Thyroid gland (tissue), 4 donors: Measurements from ENCODE around the gene PSMF1. TPM values are rescaled to one million over a fixed set of nuclear protein-coding genes. Genes with fewer than 3 reads are reported as not detected.

Experiments
- DNase-seq, 2 donors: peaks; one replicate each; pipeline ENCODE4 v3.0.0-alpha.2; 2019
- H3K27ac ChIP-seq, 3 donors: fragments of 200-600 bp; sonication (generic); 1 replicate in 2 of 3; 2 replicates in 1 of 3; pipeline ENCODE4 v1.5.1; 2016 to 2019; ENCODE audit warnings: mild to moderate bottlenecking in 1 of 3, moderate library complexity in 1 of 3
- H3K27me3 ChIP-seq: fragments of 200-600 bp; sonication (generic); one replicate; pipeline ENCODE4 v1.5.1; 2019
- H3K36me3 ChIP-seq, 2 donors: fragments of 200-600 bp; sonication (generic); one replicate each; pipeline ENCODE4 v1.5.1; 2016 to 2019
- H3K4me1 ChIP-seq, 2 donors: fragments of 200-600 bp; sonication (generic); one replicate each; pipeline ENCODE4 v1.5.1; 2017 to 2019
- H3K4me3 ChIP-seq, 3 donors: fragments of 200-600 bp; sonication (generic); replicated peaks in 1 of 3; 1 replicate in 2 of 3; 2 replicates in 1 of 3; pipeline ENCODE4 v1.5.1; 2016; ENCODE audit warnings: mild to moderate bottlenecking in 1 of 3
- H3K9me3 ChIP-seq: fragments of 200-600 bp; sonication (generic); one replicate; pipeline ENCODE4 v1.5.1; 2017
- CTCF ChIP-seq, 6 experiments: fragments of 200-600 bp in 3 of 6; fragments of 450-650 bp in 3 of 6; sonication (generic) in 3 of 6; IDR thresholded peaks; one replicate each; pipeline ENCODE4 v1.5.1; 2016 to 2019; ENCODE audit warnings: antibody characterized with exemption in 6 of 6, mild to moderate bottlenecking in 2 of 6, inconsistent platforms in 1 of 6, moderate library complexity in 1 of 6
- POLR2A ChIP-seq, 2 donors: fragments of 450-650 bp; IDR thresholded peaks; one replicate each; pipeline ENCODE4 v1.6.1; 2017; ENCODE audit warnings: antibody characterized with exemption in 2 of 2, mild to moderate bottlenecking in 2 of 2, moderate library complexity in 1 of 2
- WGBS, 2 donors: methylation state at CpG; one replicate each; pipeline ENCODE4 v1.1.5; 2017; 5-methylcytosine and 5-hydroxymethylcytosine counted together
- intact Hi-C: fragments of 100-400 bp; cut with DNase I; formaldehyde crosslinking; loops from one replicate; pipeline ENCODE4 v1.15.1; 2023
- total RNA-seq, 4 donors: library from RNA; depleted of rRNA; stranded (reverse); fragments of >200 nt; gene quantifications; one replicate each; pipeline ENCODE4 v1.2.3, GENCODE V29; 2016

Gene PSMF1
- total RNA-seq, 4 donors from 2014 or later = 74.8 to 189 (median 105) TPM

- Histone ChIP-seq H3K4me3 (no peak overlapping the region), H3K9me3 (no peaks in the 10 kb centered on the region), H3K27me3 (no peaks in the 10 kb centered on the region), H3K36me3 (no peaks in the 10 kb centered on the region), H3K4me1 (no peaks in the 10 kb centered on the region), H3K27ac (no peak overlapping the region)
- DNase-seq = no peak
- intact Hi-C loops = no loop called here
- 75% methylated on average over 1 of the region's 1 CpG; no CpG with 5 or more reads in 1 of the 2 donors for WGBS, 2 donors
- TF ChIP-seq POLR2A (IDR thresholded peaks at IDR 0.05) (no peak), CTCF (IDR thresholded peaks at IDR 0.05) (no peak)
Measured at GRCh38 chr20:1154691-1155090, 36.3 kb downstream of the PSMF1 start.

GRCh38 chr20:1155342-1155741, 36.9 kb downstream of the PSMF1 start:
- no peak for DNase-seq
- peaks cover 0 to 4% of the 10 kb centered on the region in 2 donors for H3K36me3 ChIP-seq
- no peaks in the 10 kb centered on the region for H3K27me3 ChIP-seq
- H3K27ac ChIP-seq = no peak overlapping the region
- intact Hi-C loops = no loop called here
- WGBS, 2 donors = 93 to 100% methylated on average over 3 of the region's 3 CpGs
- H3K4me1 ChIP-seq = no peaks in the 10 kb centered on the region
- no peak overlapping the region for H3K4me3 ChIP-seq
- TF ChIP-seq POLR2A (IDR thresholded peaks at IDR 0.05) = no peak
- no peaks in the 10 kb centered on the region for H3K9me3 ChIP-seq

- WGBS, 2 donors = 95% methylated on average over 7 to 10 of the region's 10 CpGs
- no peak overlapping the region for H3K4me3 ChIP-seq
- H3K9me3 ChIP-seq = no peaks in the 10 kb centered on the region
- H3K27me3 ChIP-seq = no peaks in the 10 kb centered on the region
- H3K36me3 ChIP-seq = peaks cover 31 to 39% of the 10 kb centered on the region in 2 donors
- H3K4me1 ChIP-seq = no peaks in the 10 kb centered on the region
- TF ChIP-seq CTCF (IDR thresholded peaks at IDR 0.05) (no peak), POLR2A (IDR thresholded peaks at IDR 0.05) (no peak)
- no peak overlapping the region for H3K27ac ChIP-seq
- intact Hi-C loops = no loop called here
- no peak for DNase-seq
Measured at GRCh38 chr20:1160496-1160895, 42.1 kb downstream of the PSMF1 start.

- Histone ChIP-seq H3K27me3 (no peaks in the 10 kb centered on the region), H3K4me1 (no peaks in the 10 kb centered on the region), H3K36me3 (peaks cover 36 to 43% of the 10 kb centered on the region in 2 donors), H3K27ac (no peak overlapping the region), H3K9me3 (no peaks in the 10 kb centered on the region), H3K4me3 (no peak overlapping the region)
- intact Hi-C loops = no loop called here
- no peak for TF ChIP-seq POLR2A (IDR thresholded peaks at IDR 0.05)
- no peak for TF ChIP-seq CTCF (IDR thresholded peaks at IDR 0.05)
- WGBS, 2 donors = 96% methylated on average over 12 of the region's 12 CpGs
- no peak for DNase-seq
Measured at GRCh38 chr20:1160991-1161390, 42.6 kb downstream of the PSMF1 start.

- Histone ChIP-seq H3K27me3 (no peaks in the 10 kb centered on the region), H3K4me3 (no peak overlapping the region), H3K27ac (no peak overlapping the region), H3K9me3 (no peaks in the 10 kb centered on the region), H3K36me3 (peaks cover 52 to 53% of the 10 kb centered on the region in 2 donors), H3K4me1 (no peaks in the 10 kb centered on the region)
- intact Hi-C loops = no loop called here
- TF ChIP-seq POLR2A (IDR thresholded peaks at IDR 0.05) (no peak), CTCF (IDR thresholded peaks at IDR 0.05) (no peak)
- 98 to 100% methylated on average over 5 to 6 of the region's 6 CpGs for WGBS, 2 donors
- DNase-seq = no peak
Measured at GRCh38 chr20:1163105-1163504, 44.7 kb downstream of the PSMF1 start.

GRCh38 chr20:1163653-1164052, 45.3 kb downstream of the PSMF1 start:
- WGBS, 2 donors = 79 to 93% methylated on average over 2 of the region's 2 CpGs
- no peaks in the 10 kb centered on the region for H3K27me3 ChIP-seq
- DNase-seq = no peak
- no peak for TF ChIP-seq POLR2A (IDR thresholded peaks at IDR 0.05)
- H3K4me1 ChIP-seq = no peaks in the 10 kb centered on the region
- H3K36me3 ChIP-seq = peaks cover 57 to 58% of the 10 kb centered on the region in 2 donors
- no peaks in the 10 kb centered on the region for H3K9me3 ChIP-seq
- no peak overlapping the region for H3K27ac ChIP-seq
- intact Hi-C loops = no loop called here
- H3K4me3 ChIP-seq = no peak overlapping the region
